Raji (cell line): ENCODE measurements around the gene TMEM98.

ENCODE experiments used
- POLR2A ChIP-seq: IDR thresholded peaks from 2 replicates; pipeline ENCODE4 v1.6.1; 2011; ENCODE audit warnings: low read depth, low read length, control low read depth; ENCODE audit not compliant: insufficient read depth

TMEM98 gene

GRCh38 chr17:32953857-32954256 lies 25.9 kb downstream of the TMEM98 start:
- no peak for TF ChIP-seq POLR2A

GRCh38 chr17:32954477-32954876 lies 26.5 kb downstream of the TMEM98 start:
- no peak for TF ChIP-seq POLR2A

DNA sequence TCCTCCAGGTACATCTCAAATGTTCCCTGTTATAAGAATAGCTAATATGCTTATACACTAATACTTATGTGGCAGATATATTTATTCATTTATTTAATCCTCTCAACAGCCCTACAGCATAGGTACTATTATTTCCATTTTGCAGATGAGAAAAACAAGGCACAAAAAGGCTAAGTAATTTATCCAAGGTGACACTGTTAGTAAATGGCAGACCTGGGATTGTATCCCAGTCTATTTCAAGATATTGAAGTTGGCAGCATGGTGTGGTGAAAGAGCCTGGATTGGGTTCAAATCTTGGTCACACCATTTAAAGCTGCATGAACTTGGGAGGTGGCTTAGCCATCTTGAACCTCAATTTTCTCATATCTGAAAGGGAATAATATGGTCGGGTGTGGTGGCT lies 27.2 kb downstream of the TMEM98 start:
- TF ChIP-seq POLR2A = no peak

GRCh38 chr17:32956240-32956970 lies 28.5 kb downstream of the TMEM98 start:
- no peak for TF ChIP-seq POLR2A

GRCh38 chr17:32958418-32958817 lies 30.5 kb downstream of the TMEM98 start:
- no peak for TF ChIP-seq POLR2A

DNA sequence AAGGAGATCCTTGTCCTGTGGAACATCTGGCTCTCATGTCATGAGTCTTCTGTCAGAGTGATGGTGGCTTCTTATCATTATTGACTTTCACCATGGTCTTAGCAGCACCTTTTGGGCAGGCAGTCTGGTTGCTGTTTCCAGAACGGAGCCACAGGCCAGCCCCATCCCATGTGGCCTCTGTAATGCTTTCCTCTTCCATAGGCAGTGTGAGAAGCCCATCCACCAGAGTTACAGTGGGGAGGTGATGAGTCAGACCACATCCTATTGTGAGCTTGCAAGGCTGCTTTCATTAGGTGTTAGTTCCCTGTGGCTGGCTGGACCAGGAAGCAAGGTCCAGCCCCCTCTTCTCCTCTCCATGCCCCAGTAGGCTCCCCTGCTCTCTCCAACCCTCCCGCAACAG lies 32.9 kb downstream of the TMEM98 start:
- TF ChIP-seq POLR2A = no peak

- TF ChIP-seq POLR2A = no peak
These were observed 34.4 kb downstream of the TMEM98 start for GRCh38 chr17:32962320-32962711.

DNA sequence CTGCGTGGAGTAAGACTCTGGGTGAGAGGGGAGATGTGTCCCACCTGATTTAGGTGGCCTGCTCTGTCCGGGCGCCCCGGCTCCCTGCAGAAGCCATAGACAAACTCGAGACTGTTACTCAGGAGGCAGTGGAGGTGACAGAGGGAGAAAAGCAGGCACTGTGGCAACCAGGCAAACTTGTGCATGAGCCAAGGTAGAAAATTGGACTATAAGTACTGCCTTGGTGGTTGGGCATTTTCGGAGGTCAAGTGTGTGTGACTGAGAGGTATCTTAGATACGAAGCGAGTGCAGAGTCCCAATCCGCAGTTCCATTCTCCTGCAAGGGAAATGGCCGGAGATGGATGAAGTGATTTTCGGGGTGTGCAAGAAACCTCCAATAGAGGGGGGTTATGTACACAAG lies 36.6 kb downstream of the TMEM98 start:
- no peak for TF ChIP-seq POLR2A

DNA sequence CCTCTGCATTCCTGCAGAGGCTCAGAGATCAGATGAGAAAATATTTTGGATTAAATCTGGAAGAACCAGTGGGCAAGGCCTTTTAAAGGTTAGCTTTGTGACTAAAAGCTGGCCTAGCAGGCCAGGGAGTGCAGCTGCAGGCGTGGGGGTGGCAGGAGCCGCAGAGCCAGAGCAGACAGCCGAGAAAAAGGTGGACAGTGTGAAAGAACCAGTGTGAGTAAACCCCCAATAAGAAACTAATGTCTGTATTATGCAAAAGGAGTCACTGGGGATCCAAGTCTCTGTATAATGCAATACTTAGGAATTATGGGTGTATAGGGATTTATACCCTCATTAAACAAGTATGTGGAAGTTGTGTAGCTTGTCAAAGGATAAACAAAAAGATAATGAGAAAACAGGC lies 42.3 kb downstream of the TMEM98 start:
- TF ChIP-seq POLR2A = no peak

DNA sequence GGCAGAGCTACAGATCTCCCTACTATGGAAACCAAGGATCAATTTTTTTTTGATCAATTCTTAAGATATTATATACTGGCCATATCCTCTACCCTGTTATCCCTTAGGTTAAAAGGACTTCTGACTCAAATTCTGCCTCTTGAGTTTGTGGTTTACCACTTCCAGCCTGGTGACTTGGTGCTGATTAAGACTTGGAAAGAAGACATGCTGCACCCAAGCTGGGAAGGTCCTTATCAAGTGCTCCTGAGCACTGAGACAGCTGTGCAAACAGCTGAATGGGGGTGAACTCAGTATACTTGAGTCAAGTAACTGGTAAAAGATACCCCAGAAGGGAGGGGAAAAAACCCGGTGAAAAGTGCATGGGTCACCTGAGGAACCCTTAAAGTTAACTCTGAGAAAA lies 43.2 kb downstream of the TMEM98 start:
- TF ChIP-seq POLR2A = no peak

- TF ChIP-seq POLR2A = no peak
These were observed 48.2 kb downstream of the TMEM98 start for GRCh38 chr17:32976131-32976530.

DNA sequence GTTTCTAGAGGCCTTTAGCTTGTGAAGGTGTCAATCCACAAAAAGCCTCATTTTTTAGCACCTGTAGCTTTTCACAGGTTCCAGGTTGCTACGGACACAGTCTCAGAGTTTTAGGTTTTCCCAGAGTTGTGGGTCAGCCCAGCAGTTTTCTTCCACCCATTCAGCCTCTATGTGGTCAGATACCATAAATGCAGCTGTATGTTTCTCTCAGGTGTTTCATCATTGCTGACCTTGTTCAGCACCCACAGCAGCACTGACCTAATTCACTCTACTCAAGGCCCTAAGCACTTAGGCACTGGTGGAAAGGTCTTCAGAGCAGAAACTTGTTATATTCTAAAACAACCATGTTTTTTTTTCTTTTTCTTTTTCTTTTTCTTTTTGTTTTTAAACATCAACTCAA lies 48.7 kb downstream of the TMEM98 start:
- no peak for TF ChIP-seq POLR2A

GRCh38 chr17:32980230-32980629 lies 52.3 kb downstream of the TMEM98 start:
- TF ChIP-seq POLR2A = no peak

DNA sequence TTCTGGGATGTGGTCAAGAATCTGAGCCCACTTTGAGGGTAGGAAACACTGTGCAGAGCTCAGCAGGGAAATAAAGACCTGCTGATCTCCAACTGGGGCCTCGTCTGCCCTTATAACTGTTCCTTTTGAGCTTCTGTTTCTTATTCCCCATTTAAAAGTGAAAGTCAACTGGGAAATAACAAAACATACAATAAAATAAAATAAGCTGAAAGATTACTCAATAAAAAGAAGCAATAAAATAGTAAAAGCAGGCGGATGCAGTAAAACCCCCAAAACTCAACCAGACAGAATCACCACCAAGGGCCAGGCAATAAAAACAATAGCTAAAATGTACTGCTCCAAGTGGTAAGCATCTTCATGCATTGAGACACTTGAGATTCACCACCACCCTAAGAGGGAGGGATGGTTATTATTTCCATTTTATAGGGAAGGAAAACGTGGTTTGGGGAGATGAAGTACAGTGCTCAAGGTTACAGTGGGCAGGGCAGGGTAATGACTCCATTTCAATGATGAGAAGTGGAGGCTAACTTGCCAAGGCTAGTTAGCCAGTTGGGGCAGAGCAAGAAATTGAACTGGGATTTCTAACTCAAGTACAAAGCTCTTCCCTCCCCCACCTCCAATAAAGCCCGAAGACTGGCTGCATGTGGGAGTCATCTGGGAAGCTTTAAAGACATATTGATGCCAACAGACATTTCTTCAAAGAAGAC lies 57.2 kb downstream of the TMEM98 start:
- no peak for TF ChIP-seq POLR2A

GRCh38 chr17:32988481-32989101 lies 60.6 kb downstream of the TMEM98 start:
- TF ChIP-seq POLR2A = no peak
